GM18511 (cell line): ENCODE results near the gene FSTL5.
"Not testable (repeated sequence)": the region's sequence is repeated elsewhere in the genome, so short reads cannot be mapped to it uniquely, and the experiment has no call there.

Experiments used
- ATAC-seq: cut with Tn5 transposase; IDR thresholded peaks from one replicate; pipeline ENCODE4 v1.9.1; 2021; ENCODE audit warnings: mild to moderate bottlenecking, moderate library complexity; ENCODE audit not compliant: unreplicated experiment

FSTL5 gene

GRCh38 chr4:162163892-162164759 is at the start of gene FSTL5:
TSS of gene FSTL5 (minus strand) at chr4:162164000. CDS start at chr4:162111396, 52,604 bp downstream.
- peak; percentile 94 for ATAC-seq

GRCh38 chr4:162209706-162210105 is 45.9 kb upstream of the FSTL5 start:
- no peak for ATAC-seq

GRCh38 chr4:162203478-162203877 is 39.7 kb upstream of the FSTL5 start:
- ATAC-seq: not testable (repeated sequence)

- ATAC-seq: no peak
Measured at GRCh38 chr4:162201673-162202072, 37.9 kb upstream of the FSTL5 start.

GRCh38 chr4:162170509-162170908 is 6.7 kb upstream of the FSTL5 start:
- no peak for ATAC-seq

GRCh38 chr4:162164906-162165510 is 1.2 kb upstream of the FSTL5 start:
- ATAC-seq: no peak

- ATAC-seq: no peak
Measured at GRCh38 chr4:162162672-162163071, 1.1 kb downstream of the FSTL5 start.

GRCh38 chr4:162157241-162157640 is 6.6 kb downstream of the FSTL5 start:
- ATAC-seq: no peak

- ATAC-seq: no peak
Measured at GRCh38 chr4:162154862-162155540, 8.8 kb downstream of the FSTL5 start.

GRCh38 chr4:162151850-162152249 is 11.9 kb downstream of the FSTL5 start:
- ATAC-seq: no peak

GRCh38 chr4:162151386-162151785 is 12.4 kb downstream of the FSTL5 start:
- no peak for ATAC-seq

- no peak for ATAC-seq
Measured at GRCh38 chr4:162149644-162150043, 14.2 kb downstream of the FSTL5 start.

- ATAC-seq: no peak
Measured at GRCh38 chr4:162140051-162140683, 23.6 kb downstream of the FSTL5 start.

- ATAC-seq: no peak
Measured at GRCh38 chr4:162139412-162139811, 24.4 kb downstream of the FSTL5 start.

- ATAC-seq: no peak
Measured at GRCh38 chr4:162131256-162131655, 32.5 kb downstream of the FSTL5 start.

GRCh38 chr4:162126729-162127128 is 37.1 kb downstream of the FSTL5 start:
- no peak for ATAC-seq

GRCh38 chr4:162117051-162117450 is 46.7 kb downstream of the FSTL5 start:
- ATAC-seq: no peak

GRCh38 chr4:162116095-162116779 is 47.6 kb downstream of the FSTL5 start:
- no peak for ATAC-seq

- no peak for ATAC-seq
Measured at GRCh38 chr4:162115333-162115732, 48.5 kb downstream of the FSTL5 start.

- ATAC-seq: no peak
Measured at GRCh38 chr4:162111078-162111477, 52.7 kb downstream of the FSTL5 start.
